ENCODE measurements around the gene MYO1D.

Gene MYO1D

GRCh38 chr17:32520737-32521404 is 356.1 kb downstream of the MYO1D start:
- no peak for DNase-seq

GRCh38 chr17:32520104-32520701 is 356.7 kb downstream of the MYO1D start:
- DNase-seq: peak; percentile 38

GRCh38 chr17:32519228-32520103 is 357.5 kb downstream of the MYO1D start:
- DNase-seq: peak; percentile 55

- DNase-seq: no peak
Measured at GRCh38 chr17:32518646-32519227, 358.2 kb downstream of the MYO1D start.

- no peak for DNase-seq
Measured at GRCh38 chr17:32517982-32518381, 358.9 kb downstream of the MYO1D start.

- DNase-seq: peak; percentile 5
Measured at GRCh38 chr17:32516940-32517701, 359.8 kb downstream of the MYO1D start.

- DNase-seq: no peak
Measured at GRCh38 chr17:32516450-32516849, 360.5 kb downstream of the MYO1D start.

GRCh38 chr17:32515677-32516383 is 361.1 kb downstream of the MYO1D start:
- no peak for DNase-seq

- DNase-seq: no peak
Measured at GRCh38 chr17:32514606-32515005, 362.3 kb downstream of the MYO1D start.

GRCh38 chr17:32513579-32513978 is 363.3 kb downstream of the MYO1D start:
- no peak for DNase-seq

- DNase-seq: no peak
Measured at GRCh38 chr17:32512328-32512727, 364.6 kb downstream of the MYO1D start.

- no peak for DNase-seq
Measured at GRCh38 chr17:32510466-32510865, 366.5 kb downstream of the MYO1D start.

- DNase-seq: no peak
Measured at GRCh38 chr17:32508926-32509325, 368.0 kb downstream of the MYO1D start.

- no peak for DNase-seq
Measured at GRCh38 chr17:32504166-32504990, 372.5 kb downstream of the MYO1D start.

GRCh38 chr17:32503251-32504165 is 373.4 kb downstream of the MYO1D start:
- DNase-seq: peak; percentile 79

- DNase-seq: no peak
Measured at GRCh38 chr17:32502710-32503109, 374.2 kb downstream of the MYO1D start.

GRCh38 chr17:32502013-32502412 is 374.9 kb downstream of the MYO1D start:
- no peak for DNase-seq

- no peak for DNase-seq
Measured at GRCh38 chr17:32498391-32498790, 378.5 kb downstream of the MYO1D start.

- DNase-seq: no peak
Measured at GRCh38 chr17:32497431-32498205, 379.3 kb downstream of the MYO1D start.
